CD4-positive, alpha-beta T cell treated with Interleukin-6 at 100 ng/mL for 8 hours (primary cell): ENCODE results near the gene MED12L.
"Not testable (repeated sequence)": the region's sequence is repeated elsewhere in the genome, so short reads cannot be mapped to it uniquely, and the experiment has no call there.

Experiments used
- DNase-seq: peaks from one replicate; pipeline ENCODE4 v3.0.0-alpha.2; 2020; ENCODE audit warnings: mixed read lengths, low spot score

MED12L gene

GRCh38 chr3:151214459-151214858 lies 129.0 kb downstream of the MED12L start:
- DNase-seq = no peak

DNA sequence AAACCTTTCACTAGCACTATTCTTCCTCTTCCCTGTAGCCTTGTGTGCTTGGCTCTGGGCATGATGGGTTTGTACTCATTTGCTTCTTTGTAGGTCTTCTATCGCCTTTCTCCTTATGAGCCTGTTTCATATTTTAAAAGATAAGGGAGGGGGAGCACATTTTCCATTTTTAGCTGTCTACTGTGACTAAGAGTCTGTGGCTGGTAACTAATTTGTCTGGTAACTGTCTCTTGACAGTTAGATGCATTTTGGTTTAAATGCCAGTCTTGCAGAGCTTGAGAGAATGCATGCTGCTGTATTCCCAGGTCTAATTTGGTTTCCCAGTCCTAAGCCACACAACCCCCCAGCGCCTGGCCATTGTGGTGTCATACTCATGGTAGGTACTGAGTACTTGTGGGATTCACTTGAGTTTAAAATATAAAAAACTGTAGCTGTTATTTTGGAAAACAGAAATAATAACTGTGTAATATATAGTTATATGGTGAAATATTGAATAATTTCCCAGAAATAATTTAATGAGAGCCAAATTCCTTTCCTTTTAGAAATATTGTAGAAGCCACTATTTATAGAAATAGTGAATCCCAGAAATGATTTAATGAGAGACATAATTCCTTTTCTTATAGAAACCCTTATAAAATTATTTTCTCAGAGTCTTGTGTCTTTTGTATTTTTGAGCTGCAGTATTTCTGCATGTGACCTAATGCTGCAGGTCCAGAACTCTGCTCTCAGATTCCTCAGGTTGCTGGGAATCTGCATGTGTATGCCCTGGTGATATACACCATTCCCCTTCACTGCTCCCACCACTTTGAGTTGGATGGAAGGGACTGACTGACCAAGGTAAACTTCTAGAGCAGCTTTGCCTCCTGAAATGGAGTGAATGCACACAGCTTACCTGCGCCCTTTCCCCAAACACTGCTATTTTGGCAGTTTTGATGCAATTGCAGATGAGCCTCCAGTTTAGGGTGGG lies 131.5 kb downstream of the MED12L start:
- no peak for DNase-seq

- DNase-seq = no peak
These were observed 132.7 kb downstream of the MED12L start for GRCh38 chr3:151218136-151218535.

DNA sequence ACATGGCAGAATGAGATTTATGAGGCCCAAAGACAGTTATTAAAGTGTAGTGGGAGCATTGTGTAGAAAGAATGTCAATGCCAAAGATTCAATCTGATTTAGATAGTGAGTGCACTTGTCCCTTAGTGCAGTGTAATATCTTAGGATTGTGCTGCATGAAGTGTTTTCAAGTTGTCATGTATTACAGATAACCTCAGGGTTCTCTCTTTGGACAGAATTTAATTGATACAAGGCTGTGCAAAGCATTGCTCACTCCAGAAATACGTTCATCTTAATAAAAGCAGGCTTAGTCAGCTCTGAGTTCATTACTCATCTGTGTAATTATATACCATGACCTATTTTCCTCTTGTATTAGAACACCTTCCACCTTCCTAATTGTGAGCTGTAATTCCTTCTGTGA lies 133.6 kb downstream of the MED12L start:
- DNase-seq = no peak

GRCh38 chr3:151224268-151224866 lies 138.9 kb downstream of the MED12L start:
- no peak for DNase-seq

GRCh38 chr3:151225040-151225975 lies 139.8 kb downstream of the MED12L start:
- DNase-seq = no peak

GRCh38 chr3:151226088-151226563 lies 140.7 kb downstream of the MED12L start:
- no peak for DNase-seq

DNA sequence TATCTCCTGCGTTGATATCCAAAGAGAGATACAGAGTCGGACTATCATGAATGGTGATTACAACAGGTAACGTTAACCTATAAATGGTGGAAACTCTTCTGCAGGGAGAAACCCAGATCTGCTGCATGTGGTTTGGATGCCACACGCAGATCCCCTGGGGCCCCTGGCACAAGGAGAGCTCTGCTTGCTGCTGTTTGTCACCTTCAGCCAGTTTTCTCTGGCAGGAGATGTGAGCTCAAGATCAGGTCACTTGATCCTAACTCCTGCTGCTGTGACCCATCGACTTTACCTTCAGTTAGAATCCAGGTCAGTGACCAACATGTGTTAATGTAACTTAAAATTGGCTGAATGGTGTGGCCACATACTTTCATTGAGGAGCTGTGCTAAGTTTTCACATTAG lies 141.4 kb downstream of the MED12L start:
- DNase-seq = no peak

GRCh38 chr3:151227266-151227806 lies 141.9 kb downstream of the MED12L start:
- no peak for DNase-seq

GRCh38 chr3:151227807-151228665 lies 142.6 kb downstream of the MED12L start:
- DNase-seq = peak; percentile 84

- DNase-seq = no peak
These were observed 143.2 kb downstream of the MED12L start for GRCh38 chr3:151228666-151229040.

GRCh38 chr3:151230646-151231045 lies 145.2 kb downstream of the MED12L start:
- no peak for DNase-seq

GRCh38 chr3:151232403-151232802 lies 146.9 kb downstream of the MED12L start:
- DNase-seq = not testable (repeated sequence)

DNA sequence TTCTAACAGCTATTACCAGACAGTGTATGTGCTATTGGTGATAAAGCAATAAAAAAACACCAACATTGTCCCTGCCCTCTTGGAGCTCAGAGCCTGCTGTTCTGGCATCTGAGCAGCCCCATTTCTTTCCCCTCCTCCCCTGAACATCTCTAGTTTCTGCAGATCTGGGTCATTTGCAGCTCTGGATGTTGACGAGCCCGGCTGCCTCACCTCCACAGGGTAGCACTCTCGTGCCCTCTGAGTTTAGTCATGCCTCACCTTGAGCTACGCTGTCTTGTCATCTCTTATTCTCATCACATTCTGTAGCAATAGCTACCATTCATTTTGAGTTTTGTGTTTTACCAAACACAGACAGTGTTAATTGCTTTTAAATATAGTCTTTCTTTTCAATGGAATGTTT lies 147.5 kb downstream of the MED12L start:
- DNase-seq = no peak

GRCh38 chr3:151234825-151235224 lies 149.4 kb downstream of the MED12L start:
- no peak for DNase-seq

DNA sequence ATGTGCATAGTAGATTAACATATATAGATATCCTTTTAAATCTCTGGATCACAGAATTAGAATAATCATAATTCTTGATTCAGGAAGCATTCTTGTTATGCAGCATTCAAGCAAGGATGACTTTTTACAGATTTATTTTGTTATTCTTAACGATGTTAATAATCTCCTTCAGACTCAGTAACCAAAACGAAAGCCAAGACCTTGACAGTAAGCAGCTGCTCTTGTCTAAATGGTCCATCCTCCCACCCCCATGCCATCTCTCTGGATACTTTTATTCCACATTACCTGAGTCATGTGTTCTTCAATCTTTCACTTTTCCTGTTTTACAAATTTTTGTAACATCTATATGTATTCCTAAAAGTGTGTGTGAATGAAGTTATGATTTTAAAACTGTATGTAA lies 150.9 kb downstream of the MED12L start:
- no peak for DNase-seq

- no peak for DNase-seq
These were observed 151.3 kb downstream of the MED12L start for GRCh38 chr3:151236736-151237135.

DNA sequence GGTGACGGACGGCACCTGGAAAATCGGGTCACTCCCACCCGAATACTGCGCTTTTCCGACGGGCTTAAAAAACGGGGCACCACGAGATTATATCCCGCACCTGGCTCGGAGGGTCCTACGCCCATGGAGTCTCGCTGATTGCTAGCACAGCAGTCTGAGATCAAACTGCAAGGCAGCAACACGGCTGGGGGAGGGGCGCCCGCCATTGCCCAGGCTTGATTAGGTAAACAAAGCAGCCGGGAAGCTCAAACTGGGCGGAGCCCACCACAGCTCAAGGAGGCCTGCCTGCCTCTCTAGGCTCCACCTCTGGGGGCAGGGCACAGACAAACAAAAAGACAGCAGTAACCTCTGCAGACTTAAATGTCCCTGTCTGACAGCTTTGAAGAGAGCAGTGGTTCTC lies 156.5 kb downstream of the MED12L start:
- not testable (repeated sequence) for DNase-seq

- DNase-seq = no peak
These were observed 163.4 kb downstream of the MED12L start for GRCh38 chr3:151248772-151249337.

GRCh38 chr3:151256749-151257148 lies 171.3 kb downstream of the MED12L start:
- no peak for DNase-seq

GRCh38 chr3:151259664-151260063 lies 174.2 kb downstream of the MED12L start:
- DNase-seq = no peak
